Mesenchymal stem cell (in vitro differentiated cells and primary cell): ENCODE data around the gene LRP1B.
A peak's percentile ranks its signal among the peaks of the same experiment; 100 is the strongest.
"Not testable (repeated sequence)": the region's sequence is repeated elsewhere in the genome, so short reads cannot be mapped to it uniquely, and the experiment has no call there.

Experiments
- DNase-seq: peaks from one replicate; pipeline ENCODE4 v3.0.0-alpha.2; 2013
- H2AFZ ChIP-seq: one replicate; pipeline ENCODE4 v1.6.1; 2013; ENCODE audit warnings: low read depth, mild to moderate bottlenecking, control low read depth, inconsistent platforms, low read length, moderate library complexity
- H2AK5ac ChIP-seq: 2 replicates; pipeline ENCODE4 v1.6.1; 2013; ENCODE audit warnings: low read length, moderate library complexity, mild to moderate bottlenecking, inconsistent platforms; ENCODE audit not compliant: severe bottlenecking
- H2BK120ac ChIP-seq: one replicate; pipeline ENCODE4 v1.6.1; 2013; ENCODE audit warnings: low read depth, mild to moderate bottlenecking, inconsistent platforms, low read length, moderate library complexity
- H2BK12ac ChIP-seq, 2 experiments: one replicate each; pipeline ENCODE4 v1.6.1; 2013; ENCODE audit warnings: inconsistent platforms in 2 of 2, low read length in 2 of 2, mild to moderate bottlenecking in 2 of 2, moderate library complexity in 2 of 2, control low read depth in 1 of 2
- H2BK15ac ChIP-seq: one replicate; pipeline ENCODE4 v1.6.1; 2013; ENCODE audit warnings: mild to moderate bottlenecking, low read depth, inconsistent platforms; ENCODE audit not compliant: poor library complexity, severe bottlenecking
- H2BK5ac ChIP-seq: 2 replicates; pipeline ENCODE4 v1.6.1; 2013; ENCODE audit warnings: low read depth, mild to moderate bottlenecking, low read length, control low read depth, inconsistent platforms; ENCODE audit not compliant: poor library complexity, severe bottlenecking
- H3K14ac ChIP-seq, 2 experiments: one replicate each; pipeline ENCODE4 v1.6.1; 2013; ENCODE audit warnings: inconsistent platforms in 2 of 2, low read length in 2 of 2, control low read depth in 1 of 2, mild to moderate bottlenecking in 1 of 2, moderate library complexity in 1 of 2
- H3K18ac ChIP-seq, 2 experiments: one replicate each; pipeline ENCODE4 v1.6.1; 2013; ENCODE audit warnings: inconsistent platforms in 2 of 2, low read length in 2 of 2, control low read depth in 1 of 2, low read depth in 1 of 2, mild to moderate bottlenecking in 1 of 2
- H3K23ac ChIP-seq, 2 experiments: one replicate each; pipeline ENCODE4 v1.6.1; 2013; ENCODE audit warnings: inconsistent platforms in 2 of 2, low read length in 2 of 2, mild to moderate bottlenecking in 2 of 2, moderate library complexity in 2 of 2, control low read depth in 1 of 2
- H3K27ac ChIP-seq: 2 replicates; pipeline ENCODE4 v1.5.1; 2013; ENCODE audit warnings: mild to moderate bottlenecking, moderate library complexity, low read length, control low read depth, inconsistent platforms; ENCODE audit not compliant: poor library complexity, severe bottlenecking
- H3K27me3 ChIP-seq, 2 experiments: 2 replicates each; pipeline versions ENCODE4 v1.6.1 to v1.7.0; 2013; ENCODE audit warnings: low read length in 2 of 2, mild to moderate bottlenecking in 2 of 2, moderate library complexity in 2 of 2, control low read depth in 1 of 2, inconsistent platforms in 1 of 2; ENCODE audit not compliant: control insufficient read depth in 1 of 2, insufficient read depth in 1 of 2
- H3K36me3 ChIP-seq, 2 experiments: 2 replicates each; pipeline versions ENCODE4 v1.6.1 to v1.7.0; 2013; ENCODE audit warnings: low read length in 2 of 2, control low read depth in 1 of 2, inconsistent platforms in 1 of 2, low read depth in 1 of 2, mild to moderate bottlenecking in 1 of 2; ENCODE audit not compliant: insufficient read depth in 2 of 2, control insufficient read depth in 1 of 2
- H3K4ac ChIP-seq, 2 experiments: one replicate each; pipeline ENCODE4 v1.6.1; 2013; ENCODE audit warnings: inconsistent platforms in 2 of 2, low read length in 2 of 2, mild to moderate bottlenecking in 2 of 2, moderate library complexity in 2 of 2, control low read depth in 1 of 2, low read depth in 1 of 2
- H3K4me1 ChIP-seq: 2 replicates; pipeline ENCODE4 v1.6.1; 2013; ENCODE audit warnings: low read depth, low read length, control low read depth; ENCODE audit not compliant: control insufficient read depth, insufficient read depth
- H3K4me2 ChIP-seq: 2 replicates; pipeline ENCODE4 v1.6.1; 2013; ENCODE audit warnings: low read length, mild to moderate bottlenecking, inconsistent platforms; ENCODE audit not compliant: poor library complexity, severe bottlenecking
- H3K4me3 ChIP-seq, 2 experiments: 2 replicates each; pipeline versions ENCODE4 v1.5.1 to v1.7.0; 2013; ENCODE audit warnings: low read length in 2 of 2, mild to moderate bottlenecking in 2 of 2, control low read depth in 1 of 2, low read depth in 1 of 2; ENCODE audit not compliant: insufficient read depth in 1 of 2
- H3K79me1 ChIP-seq: replicated peaks from 2 replicates; pipeline ENCODE4 v1.6.1; 2013; ENCODE audit warnings: mild to moderate bottlenecking, control low read depth, low read length, inconsistent platforms; ENCODE audit not compliant: poor library complexity, severe bottlenecking
- H3K9ac ChIP-seq: 2 replicates; pipeline ENCODE4 v1.7.0; 2013; ENCODE audit warnings: mild to moderate bottlenecking, low read length, moderate library complexity
- H3K9me3 ChIP-seq: 2 replicates; pipeline ENCODE4 v1.7.0; 2013; ENCODE audit warnings: mild to moderate bottlenecking, low read length; ENCODE audit not compliant: control insufficient read depth
- H4K8ac ChIP-seq: one replicate; pipeline ENCODE4 v1.6.1; 2013; ENCODE audit warnings: inconsistent platforms, mild to moderate bottlenecking, low read length, moderate library complexity
- H4K91ac ChIP-seq: one replicate; pipeline ENCODE4 v1.6.1; 2013; ENCODE audit warnings: mild to moderate bottlenecking, low read length, inconsistent platforms
- WGBS: methylation state at CpG from one replicate; pipeline ENCODE4 v1.1.7; 2013; ENCODE audit warnings: mixed read lengths; 5-methylcytosine and 5-hydroxymethylcytosine counted together

Gene LRP1B

GRCh38 chr2:141824790-141825189 is 306.0 kb downstream of the LRP1B start:
- WGBS: 88% methylated on average over 4 of the region's 6 CpGs
- Histone ChIP-seq H3K9ac (no peak overlapping the region), H4K91ac (no peak overlapping the region), H3K27me3 (no peaks in the 10 kb centered on the region), H3K18ac (no peak overlapping the region), H2BK120ac (no peak overlapping the region), H3K4me2 (no peak overlapping the region), H4K8ac (no peak overlapping the region), H3K27ac (no peak overlapping the region), H3K4ac (no peak overlapping the region), H3K23ac (no peak overlapping the region), H3K4me3 (no peak overlapping the region), H3K9me3 (no peaks in the 10 kb centered on the region), H2BK12ac (no peak overlapping the region), H2BK5ac (no peak overlapping the region), H2AK5ac (no peak overlapping the region), H3K79me1 (no peaks in the 10 kb centered on the region), H2BK15ac (no peak overlapping the region), H2AFZ (no peak overlapping the region), H3K36me3 (no peaks in the 10 kb centered on the region), H3K14ac (no peak overlapping the region), H3K4me1 (no peaks in the 10 kb centered on the region)
- DNase-seq: no peak

GRCh38 chr2:141820893-141821292 is 309.9 kb downstream of the LRP1B start:
- Histone ChIP-seq H2BK12ac (no peak overlapping the region), H3K27me3 (no peaks in the 10 kb centered on the region), H3K4me1 (no peaks in the 10 kb centered on the region), H3K27ac (no peak overlapping the region), H2BK15ac (no peak overlapping the region), H3K4me2 (no peak overlapping the region), H3K4me3 (no peak overlapping the region), H3K36me3 (no peaks in the 10 kb centered on the region), H3K79me1 (no peaks in the 10 kb centered on the region), H2AK5ac (no peak overlapping the region), H3K18ac (no peak overlapping the region), H3K23ac (no peak overlapping the region), H3K4ac (no peak overlapping the region), H2BK120ac (peak overlapping the region; percentile 37), H3K9me3 (no peaks in the 10 kb centered on the region), H3K9ac (no peak overlapping the region), H4K8ac (no peak overlapping the region), H3K14ac (no peak overlapping the region), H2BK5ac (no peak overlapping the region), H2AFZ (peak overlapping the region; percentile 42), H4K91ac (no peak overlapping the region)
- no peak for DNase-seq
- WGBS: 82% methylated on average over 3 of the region's 3 CpGs

GRCh38 chr2:141815320-141815719 is 315.5 kb downstream of the LRP1B start:
- H2AFZ ChIP-seq, H3K27ac ChIP-seq, H3K18ac ChIP-seq, H3K27me3 ChIP-seq, H3K14ac ChIP-seq, H3K4ac ChIP-seq, H2BK5ac ChIP-seq, H3K79me1 ChIP-seq, H3K9ac ChIP-seq, H4K8ac ChIP-seq, H2BK12ac ChIP-seq, H3K23ac ChIP-seq, H2AK5ac ChIP-seq, H2BK15ac ChIP-seq, DNase-seq, H3K4me3 ChIP-seq, H3K36me3 ChIP-seq, H4K91ac ChIP-seq, H2BK120ac ChIP-seq, H3K4me1 ChIP-seq, H3K4me2 ChIP-seq: not testable (repeated sequence)
- WGBS: 86% methylated on average over 3 of the region's 3 CpGs
- H3K9me3 ChIP-seq: peaks cover 14% of the 10 kb centered on the region

GRCh38 chr2:141814150-141814549 is 316.7 kb downstream of the LRP1B start:
- H3K27me3 ChIP-seq: no peaks in the 10 kb centered on the region
- H2AK5ac ChIP-seq: no peak overlapping the region
- H3K27ac ChIP-seq: no peak overlapping the region
- no peak overlapping the region for H3K4ac ChIP-seq
- no peaks in the 10 kb centered on the region for H3K79me1 ChIP-seq
- no peak overlapping the region for H4K8ac ChIP-seq
- H3K18ac ChIP-seq: no peak overlapping the region
- H3K4me1 ChIP-seq: no peaks in the 10 kb centered on the region
- peaks cover 14% of the 10 kb centered on the region for H3K9me3 ChIP-seq
- H2BK12ac ChIP-seq: no peak overlapping the region
- H3K36me3 ChIP-seq: no peaks in the 10 kb centered on the region
- H2BK15ac ChIP-seq: no peak overlapping the region
- no peak for DNase-seq
- H3K23ac ChIP-seq: no peak overlapping the region
- no peak overlapping the region for H3K4me2 ChIP-seq
- no peak overlapping the region for H2AFZ ChIP-seq
- H2BK5ac ChIP-seq: no peak overlapping the region
- H3K9ac ChIP-seq: no peak overlapping the region
- no peak overlapping the region for H3K4me3 ChIP-seq
- 84% methylated on average over 1 of the region's 2 CpGs for WGBS
- H4K91ac ChIP-seq: no peak overlapping the region
- H2BK120ac ChIP-seq: no peak overlapping the region
- no peak overlapping the region for H3K14ac ChIP-seq
